Cardiac muscle cell (in vitro differentiated cells and primary cell): ENCODE data around the gene HCST. TPM values are rescaled to one million over a fixed set of nuclear protein-coding genes. Genes with fewer than 3 reads are reported as not detected.
"Not testable (repeated sequence)": the region's sequence is repeated elsewhere in the genome, so short reads cannot be mapped to it uniquely, and the experiment has no call there.

Experiments
- DNase-seq, 2 donors: peaks; one replicate each; pipeline versions ENCODE4 v3.0.0 to v3.0.0-alpha.2; 2010 to 2017; ENCODE audit warnings: low read depth in 1 of 2, low spot score in 1 of 2
- H3K27ac ChIP-seq: fragments of 200-600 bp; sonication (generic); 2 replicates; pipeline ENCODE4 v1.5.1; 2016
- H3K27me3 ChIP-seq: fragments of 200-600 bp; sonication (generic); 2 replicates; pipeline ENCODE4 v1.6.0; 2016; ENCODE audit warnings: control low read depth
- H3K36me3 ChIP-seq: fragments of 200-600 bp; sonication (generic); 2 replicates; pipeline ENCODE4 v1.5.1; 2016; ENCODE audit warnings: control low read depth
- H3K4me1 ChIP-seq: fragments of 200-600 bp; sonication (generic); 2 replicates; pipeline ENCODE4 v1.8.1; 2017; ENCODE audit warnings: low read depth, mild to moderate bottlenecking, mixed run types
- H3K4me3 ChIP-seq: fragments of 200-600 bp; sonication (generic); 2 replicates; pipeline ENCODE4 v1.5.1; 2016; ENCODE audit warnings: mild to moderate bottlenecking
- H3K9me3 ChIP-seq: fragments of 200-600 bp; sonication (generic); 2 replicates; pipeline ENCODE4 v1.5.1; 2017; ENCODE audit warnings: low read depth, mild to moderate bottlenecking, control low read depth
- CTCF ChIP-seq: IDR thresholded peaks from 2 replicates; pipeline ENCODE4 v1.5.1; 2012; ENCODE audit warnings: low read depth, mild to moderate bottlenecking, low read length
- polyA plus RNA-seq: library from polyadenylated mRNA; unstranded; fragments of >200 nt; fragmentation: Nextera tagmentation; extraction: Ambion mirVana; gene quantifications from 2 replicates; pipeline ENCODE4 v1.2.1, GENCODE V29; 2016
- total RNA-seq: library from RNA; depleted of rRNA; stranded (reverse); fragments of >200 nt; gene quantifications from 2 replicates; pipeline ENCODE4 v1.2.3, GENCODE V29; 2016

The HCST gene
- total and polyA plus RNA-seq, 2 experiments from 2014 or later: 2.4 to 2.5 TPM

- Histone ChIP-seq H3K4me1 (peaks cover 12% of the 10 kb centered on the region), H3K27me3 (no peaks in the 10 kb centered on the region), H3K9me3 (no peaks in the 10 kb centered on the region), H3K36me3 (no peaks in the 10 kb centered on the region), H3K27ac (peak within 1 kb of the TSS; percentile 47), H3K4me3 (no peak within 1 kb of the TSS)
- TF ChIP-seq CTCF: no peak
- no peak for DNase-seq
These were observed 5.7 kb downstream of the HCST start, which contains the start of gene TYROBP for GRCh38 chr19:35908010-35908441. Gene TYROBP, minus strand, starts transcription at chr19:35908295. Its CDS starts 67 bp downstream, at chr19:35908228.

- no peaks in the 10 kb centered on the region for H3K27me3 ChIP-seq
- no peaks in the 10 kb centered on the region for H3K36me3 ChIP-seq
- H3K9me3 ChIP-seq: no peaks in the 10 kb centered on the region
- DNase-seq: no peak
- H3K4me3 ChIP-seq: no peak overlapping the region
- H3K4me1 ChIP-seq: peaks cover 12% of the 10 kb centered on the region
- H3K27ac ChIP-seq: no peak overlapping the region
- no peak for TF ChIP-seq CTCF
These were observed 6.8 kb downstream of the HCST start for GRCh38 chr19:35908973-35909683.

- Histone ChIP-seq H3K4me1 (peaks cover 12% of the 10 kb centered on the region), H3K36me3 (no peaks in the 10 kb centered on the region), H3K4me3 (no peak overlapping the region), H3K9me3 (no peaks in the 10 kb centered on the region), H3K27me3 (no peaks in the 10 kb centered on the region), H3K27ac (no peak overlapping the region)
- no peak for DNase-seq
- TF ChIP-seq CTCF: no peak
These were observed 7.3 kb downstream of the HCST start for GRCh38 chr19:35909684-35910035.

GRCh38 chr19:35910355-35910754 is 8.0 kb downstream of the HCST start:
- not testable (repeated sequence) for H3K27ac ChIP-seq, H3K9me3 ChIP-seq, DNase-seq, H3K4me3 ChIP-seq, H3K36me3 ChIP-seq, H3K27me3 ChIP-seq
- peaks cover 12% of the 10 kb centered on the region for H3K4me1 ChIP-seq

- peaks cover 12% of the 10 kb centered on the region for H3K4me1 ChIP-seq
- no peaks in the 10 kb centered on the region for H3K9me3 ChIP-seq
- no peak overlapping the region for H3K27ac ChIP-seq
- TF ChIP-seq CTCF: no peak
- DNase-seq: no peak
- H3K4me3 ChIP-seq: no peak overlapping the region
- no peaks in the 10 kb centered on the region for H3K27me3 ChIP-seq
- H3K36me3 ChIP-seq: no peaks in the 10 kb centered on the region
These were observed 8.8 kb downstream of the HCST start for GRCh38 chr19:35911173-35911572.

GRCh38 chr19:35911790-35912189 is 9.5 kb downstream of the HCST start:
- H3K4me1 ChIP-seq: peaks cover 10% of the 10 kb centered on the region
- no peaks in the 10 kb centered on the region for H3K9me3 ChIP-seq
- H3K27ac ChIP-seq: no peak overlapping the region
- no peaks in the 10 kb centered on the region for H3K36me3 ChIP-seq
- no peak for TF ChIP-seq CTCF
- no peaks in the 10 kb centered on the region for H3K27me3 ChIP-seq
- no peak for DNase-seq
- H3K4me3 ChIP-seq: no peak overlapping the region
